SU-DHL-6 (cell line): ENCODE results near the gene FAM107A.

Experiments used
- EZH2phosphoT487 ChIP-seq: fragments of 200-600 bp; sonication (generic), shearing (Covaris generic); conservative IDR thresholded peaks from 2 replicates; pipeline ENCODE4 v1.6.1; 2018; ENCODE audit warnings: mild to moderate bottlenecking, antibody characterized with exemption, low read length, moderate library complexity, mixed read lengths
- TF ChIP-seq, protein P1 (sequence below): fragments of 200-600 bp; sonication (generic); IDR thresholded peaks from one replicate; pipeline ENCODE4 v1.5.1; 2017; ENCODE audit warnings: antibody characterized with exemption, mild to moderate bottlenecking, low read length, moderate library complexity; ENCODE audit not compliant: insufficient read depth, poor library complexity, severe bottlenecking

DNA sequence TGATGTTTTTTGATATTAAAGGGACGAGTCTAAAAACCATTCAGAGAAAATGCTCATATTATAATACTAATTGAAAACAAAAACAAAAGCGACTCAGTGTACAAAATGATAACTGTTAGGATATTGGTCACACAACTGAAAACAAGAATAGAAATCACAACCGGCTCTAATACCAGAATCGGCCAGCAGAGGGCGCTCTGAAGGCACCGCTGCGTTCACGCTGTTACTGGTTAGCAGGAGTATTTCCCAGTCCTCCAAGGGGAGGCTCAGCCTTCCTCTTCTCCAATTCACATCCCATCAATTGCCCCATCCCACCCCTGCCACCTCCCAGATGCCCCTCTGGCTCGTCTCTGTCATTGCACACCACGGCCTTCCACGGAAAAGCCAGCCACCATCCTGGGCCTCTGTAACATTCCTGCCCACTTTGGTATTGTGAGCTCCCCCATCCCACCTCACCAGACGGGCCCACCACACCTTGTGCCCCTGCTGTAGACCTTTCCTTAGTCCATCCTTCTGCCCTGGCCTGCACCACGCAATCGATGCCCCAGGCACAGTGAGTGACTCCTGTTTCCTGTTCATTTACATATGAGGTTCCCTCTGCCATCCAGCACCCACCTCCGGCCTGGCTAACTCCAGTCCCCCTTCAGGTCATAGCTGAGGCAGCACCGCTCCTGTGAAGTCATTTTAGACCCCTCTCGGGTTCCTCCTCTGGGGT lies 8.5 kb downstream of the FAM107A start:
- TF ChIP-seq, protein P1, sequence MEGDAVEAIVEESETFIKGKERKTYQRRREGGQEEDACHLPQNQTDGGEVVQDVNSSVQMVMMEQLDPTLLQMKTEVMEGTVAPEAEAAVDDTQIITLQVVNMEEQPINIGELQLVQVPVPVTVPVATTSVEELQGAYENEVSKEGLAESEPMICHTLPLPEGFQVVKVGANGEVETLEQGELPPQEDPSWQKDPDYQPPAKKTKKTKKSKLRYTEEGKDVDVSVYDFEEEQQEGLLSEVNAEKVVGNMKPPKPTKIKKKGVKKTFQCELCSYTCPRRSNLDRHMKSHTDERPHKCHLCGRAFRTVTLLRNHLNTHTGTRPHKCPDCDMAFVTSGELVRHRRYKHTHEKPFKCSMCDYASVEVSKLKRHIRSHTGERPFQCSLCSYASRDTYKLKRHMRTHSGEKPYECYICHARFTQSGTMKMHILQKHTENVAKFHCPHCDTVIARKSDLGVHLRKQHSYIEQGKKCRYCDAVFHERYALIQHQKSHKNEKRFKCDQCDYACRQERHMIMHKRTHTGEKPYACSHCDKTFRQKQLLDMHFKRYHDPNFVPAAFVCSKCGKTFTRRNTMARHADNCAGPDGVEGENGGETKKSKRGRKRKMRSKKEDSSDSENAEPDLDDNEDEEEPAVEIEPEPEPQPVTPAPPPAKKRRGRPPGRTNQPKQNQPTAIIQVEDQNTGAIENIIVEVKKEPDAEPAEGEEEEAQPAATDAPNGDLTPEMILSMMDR: peak; percentile 88
- no peak for TF ChIP-seq EZH2phosphoT487
